ENCODE results near the gene OXGR1.
A peak's percentile ranks its signal among the peaks of the same experiment; 100 is the strongest.
"Not testable (repeated sequence)": the region's sequence is repeated elsewhere in the genome, so short reads cannot be mapped to it uniquely, and the experiment has no call there.

OXGR1 gene

GRCh38 chr13:96994017-96994857 lies at the start of gene OXGR1:
Gene OXGR1, minus strand, starts transcription at chr13:96994476. Its CDS starts 6,717 bp downstream, at chr13:96987759.
- DNase-seq, result no peak

- DNase-seq, result no peak
Observed at GRCh38 chr13:97043302-97043701, 49.0 kb upstream of the OXGR1 start.

GRCh38 chr13:97030705-97031452 lies 36.6 kb upstream of the OXGR1 start:
- DNase-seq, result no peak

GRCh38 chr13:97028441-97029299 lies 34.4 kb upstream of the OXGR1 start:
- peak; percentile 39 for DNase-seq

- no peak for DNase-seq
Observed at GRCh38 chr13:97027162-97027554, 32.9 kb upstream of the OXGR1 start.

GRCh38 chr13:97026531-97027161 lies 32.4 kb upstream of the OXGR1 start:
- DNase-seq, result no peak

- not testable (repeated sequence) for DNase-seq
Observed at GRCh38 chr13:97023812-97024211, 29.5 kb upstream of the OXGR1 start.

GRCh38 chr13:97023117-97023516 lies 28.8 kb upstream of the OXGR1 start:
- DNase-seq, result no peak

- no peak for DNase-seq
Observed at GRCh38 chr13:97021241-97021640, 27.0 kb upstream of the OXGR1 start.

GRCh38 chr13:97020689-97021240 lies 26.5 kb upstream of the OXGR1 start:
- no peak for DNase-seq

- no peak for DNase-seq
Observed at GRCh38 chr13:97020194-97020593, 25.9 kb upstream of the OXGR1 start.

GRCh38 chr13:97019236-97019635 lies 25.0 kb upstream of the OXGR1 start:
- no peak for DNase-seq

GRCh38 chr13:97018029-97018819 lies 23.9 kb upstream of the OXGR1 start:
- no peak for DNase-seq

- no peak for DNase-seq
Observed at GRCh38 chr13:97017322-97017721, 23.0 kb upstream of the OXGR1 start.

- DNase-seq, result no peak
Observed at GRCh38 chr13:97015661-97016350, 21.5 kb upstream of the OXGR1 start.

GRCh38 chr13:97012251-97013048 lies 18.2 kb upstream of the OXGR1 start:
- DNase-seq, result no peak

GRCh38 chr13:97011446-97012131 lies 17.3 kb upstream of the OXGR1 start:
- DNase-seq, result no peak

- no peak for DNase-seq
Observed at GRCh38 chr13:97008643-97009042, 14.4 kb upstream of the OXGR1 start.

- no peak for DNase-seq
Observed at GRCh38 chr13:97005625-97006262, 11.5 kb upstream of the OXGR1 start.

Measured in stimulated activated CD4-positive, alpha-beta T cell treated with anti-CD3 and anti-CD28 coated beads, Interleukin-4, amount 100 ng/mL, for 1 hour (primary cell).